Endothelial cell of umbilical vein (primary cell): ENCODE measurements around the gene KRTAP4-8.

ENCODE experiments used
- CTCF ChIP-seq, 2 donors: IDR thresholded peaks; 1 replicate in 1 of 2; 2 replicates in 1 of 2; pipeline ENCODE4 v1.5.1; 2011; ENCODE audit warnings: low read length in 2 of 2, mild to moderate bottlenecking in 2 of 2, moderate library complexity in 2 of 2, control low read depth in 1 of 2, inconsistent platforms in 1 of 2, low read depth in 1 of 2; ENCODE audit not compliant: insufficient read depth in 1 of 2; ENCODE audit errors: extremely low read depth in 1 of 2
- EZH2 ChIP-seq: IDR thresholded peaks from 2 replicates; pipeline ENCODE4 v1.6.1; 2012; ENCODE audit warnings: borderline replicate concordance, low read depth, mild to moderate bottlenecking, moderate library complexity, low read length, inconsistent platforms; ENCODE audit not compliant: severe bottlenecking
- JUN ChIP-seq: IDR thresholded peaks from 2 replicates; pipeline ENCODE4 v1.6.1; 2011; ENCODE audit warnings: borderline replicate concordance, low read depth; ENCODE audit not compliant: insufficient read length, insufficient read depth
- MAX ChIP-seq: IDR thresholded peaks from 2 replicates; pipeline ENCODE4 v1.6.1; 2011; ENCODE audit not compliant: insufficient read depth, insufficient read length
- POLR2A ChIP-seq: IDR thresholded peaks from 2 replicates; pipeline ENCODE4 v1.6.1; 2012; ENCODE audit warnings: low read depth, mild to moderate bottlenecking, control low read depth, low read length
- POLR2AphosphoS5 ChIP-seq: IDR thresholded peaks from 2 replicates; pipeline ENCODE4 v1.6.1; 2012; ENCODE audit warnings: low read depth, mild to moderate bottlenecking, control low read depth, low read length, moderate library complexity; ENCODE audit not compliant: insufficient read depth

- TF ChIP-seq EZH2 (no peak), JUN (no peak), CTCF (IDR thresholded peaks at IDR 0.05; ENCODE audit: extremely low read depth in 1 of 2, insufficient read depth in 1 of 2, low read depth in 1 of 2, low read length in 2 of 2) (no peak), POLR2A (no peak), MAX (no peak), POLR2AphosphoS5 (no peak)
Observed at GRCh38 chr17:41133880-41134735, 36.2 kb upstream of the KRTAP4-8 start.
